Mesendoderm (in vitro differentiated cells): Measurements from ENCODE around the gene UBE2D3.

Experiments
- DNase-seq: peaks from one replicate; pipeline ENCODE4 v3.0.0; 2013
- H2AK5ac ChIP-seq: 2 replicates; pipeline ENCODE4 v1.6.1; 2013; ENCODE audit warnings: low read length, inconsistent platforms
- H2BK120ac ChIP-seq: 2 replicates; pipeline ENCODE4 v1.6.1; 2013; ENCODE audit warnings: low read depth, mild to moderate bottlenecking, low read length, moderate library complexity, mixed read lengths
- H2BK15ac ChIP-seq: replicated peaks from 2 replicates; pipeline ENCODE4 v1.6.1; 2013; ENCODE audit warnings: low read depth, mild to moderate bottlenecking, moderate library complexity
- H2BK5ac ChIP-seq: 2 replicates; pipeline ENCODE4 v1.6.1; 2013; ENCODE audit warnings: low read length, inconsistent platforms
- H3K18ac ChIP-seq: 2 replicates; pipeline ENCODE4 v1.6.1; 2013; ENCODE audit warnings: mild to moderate bottlenecking, low read length, mixed read lengths
- H3K23ac ChIP-seq: one replicate; pipeline ENCODE4 v1.6.1; 2013; ENCODE audit warnings: low read length
- H3K27ac ChIP-seq: 2 replicates; pipeline ENCODE4 v1.5.1; 2013; ENCODE audit warnings: low read depth, mild to moderate bottlenecking, inconsistent platforms, low read length, moderate library complexity
- H3K27me3 ChIP-seq: 2 replicates; pipeline ENCODE4 v1.6.1; 2013; ENCODE audit warnings: low read length, control low read depth, mild to moderate bottlenecking, inconsistent platforms; ENCODE audit not compliant: insufficient read depth, poor library complexity
- H3K36me3 ChIP-seq: 2 replicates; pipeline ENCODE4 v1.6.1; 2013; ENCODE audit warnings: low read length, inconsistent platforms; ENCODE audit not compliant: control insufficient read depth, insufficient read depth
- H3K4ac ChIP-seq: one replicate; pipeline ENCODE4 v1.6.1; 2013; ENCODE audit warnings: low read depth, mild to moderate bottlenecking, low read length, moderate library complexity
- H3K4me1 ChIP-seq: 2 replicates; pipeline ENCODE4 v1.6.1; 2013; ENCODE audit warnings: low read depth, low read length, inconsistent platforms; ENCODE audit not compliant: control insufficient read depth
- H3K4me2 ChIP-seq: 2 replicates; pipeline ENCODE4 v1.6.1; 2013; ENCODE audit warnings: low read length
- H3K4me3 ChIP-seq: 2 replicates; pipeline ENCODE4 v1.5.1; 2013; ENCODE audit warnings: mild to moderate bottlenecking, low read length
- H3K56ac ChIP-seq: one replicate; pipeline ENCODE4 v1.6.1; 2013; ENCODE audit warnings: low read length
- H3K79me1 ChIP-seq: 2 replicates; pipeline ENCODE4 v1.6.1; 2013; ENCODE audit warnings: low read length, inconsistent platforms
- H3K79me2 ChIP-seq: 2 replicates; pipeline ENCODE4 v1.6.1; 2013; ENCODE audit warnings: mild to moderate bottlenecking, low read length; ENCODE audit not compliant: control insufficient read depth, insufficient read depth
- H3K9ac ChIP-seq: 2 replicates; pipeline ENCODE4 v1.6.1; 2013; ENCODE audit warnings: low read length, inconsistent platforms
- H4K5ac ChIP-seq: one replicate; pipeline ENCODE4 v1.6.1; 2013; ENCODE audit warnings: low read length
- H4K8ac ChIP-seq: one replicate; pipeline ENCODE4 v1.6.1; 2013; ENCODE audit warnings: low read depth, mild to moderate bottlenecking, control low read depth, low read length, moderate library complexity
- WGBS: extraction: QIAGEN DNeasy Blood & Tissue Kit; methylation state at CpG from one replicate; pipeline ENCODE4 v1.1.7; 2013; ENCODE audit warnings: low lambda C conversion rate, missing lambda C conversion rate; ENCODE audit not compliant: insufficient coverage; ENCODE audit errors: extremely low coverage; 5-methylcytosine and 5-hydroxymethylcytosine counted together

The UBE2D3 gene

DNA sequence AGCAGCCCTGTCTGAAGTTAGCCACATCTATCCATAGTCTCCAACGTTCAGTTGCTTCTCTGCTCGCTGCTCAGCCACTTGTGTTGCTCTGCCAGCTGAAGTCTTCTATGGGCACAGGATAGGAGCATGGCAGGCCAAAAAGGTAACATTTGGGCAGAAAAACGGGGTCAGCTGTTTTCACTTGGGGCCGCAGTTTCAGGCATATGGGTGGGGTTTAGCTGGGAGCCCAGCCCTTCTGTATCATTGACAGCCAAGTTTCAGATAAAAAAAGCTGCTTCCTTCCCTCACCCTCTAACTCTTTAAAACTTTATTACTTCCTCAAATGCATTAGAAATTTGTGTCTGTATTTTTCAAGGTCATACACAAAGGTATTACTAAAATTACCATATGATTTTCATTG, 48.1 kb downstream of the UBE2D3 start:
- Histone ChIP-seq H3K23ac (no peak overlapping the region), H3K4me3 (no peak overlapping the region), H3K27ac (no peak overlapping the region), H3K56ac (no peak overlapping the region), H3K9ac (no peak overlapping the region), H3K27me3 (no peaks in the 10 kb centered on the region), H3K4me2 (no peak overlapping the region), H2BK120ac (no peak overlapping the region), H3K18ac (no peak overlapping the region), H3K36me3 (no peaks in the 10 kb centered on the region), H2BK15ac (no peak overlapping the region), H3K79me1 (no peaks in the 10 kb centered on the region), H3K4me1 (no peaks in the 10 kb centered on the region), H4K5ac (no peak overlapping the region), H3K4ac (no peak overlapping the region), H2BK5ac (no peak overlapping the region), H4K8ac (no peak overlapping the region), H2AK5ac (no peak overlapping the region), H3K79me2 (no peaks in the 10 kb centered on the region)
- no peak for DNase-seq
- no CpG with 5 or more reads among the region's 4 CpGs for WGBS

DNA sequence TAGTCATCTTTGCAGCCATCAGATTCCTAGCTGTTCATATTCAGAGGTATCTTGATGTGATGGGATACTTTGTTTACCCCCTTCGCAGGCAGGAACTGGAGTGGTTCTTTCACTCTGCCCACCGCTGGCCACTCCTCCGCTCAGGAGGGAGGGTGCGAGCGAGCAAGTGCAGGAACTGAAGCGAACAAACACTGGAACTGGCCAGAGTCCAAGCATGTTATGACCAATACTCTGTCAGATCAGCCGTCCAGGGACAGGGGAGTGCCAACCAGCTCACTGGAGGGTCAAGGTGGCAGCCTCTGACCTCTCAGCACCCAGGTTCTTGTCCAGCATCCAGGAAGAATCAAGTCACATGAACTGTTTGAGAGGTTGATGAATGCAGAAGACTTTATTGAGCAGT, 48.6 kb downstream of the UBE2D3 start:
- H4K5ac ChIP-seq = no peak overlapping the region
- H3K18ac ChIP-seq = no peak overlapping the region
- H3K27ac ChIP-seq = no peak overlapping the region
- no peak overlapping the region for H3K4ac ChIP-seq
- H3K79me2 ChIP-seq = no peaks in the 10 kb centered on the region
- H3K56ac ChIP-seq = no peak overlapping the region
- no peaks in the 10 kb centered on the region for H3K79me1 ChIP-seq
- DNase-seq = no peak
- H2BK120ac ChIP-seq = no peak overlapping the region
- H3K4me3 ChIP-seq = no peak overlapping the region
- no peaks in the 10 kb centered on the region for H3K27me3 ChIP-seq
- H2BK5ac ChIP-seq = no peak overlapping the region
- no peak overlapping the region for H3K23ac ChIP-seq
- H2AK5ac ChIP-seq = no peak overlapping the region
- no peak overlapping the region for H2BK15ac ChIP-seq
- WGBS = no CpG with 5 or more reads among the region's 7 CpGs
- no peak overlapping the region for H4K8ac ChIP-seq
- no peak overlapping the region for H3K4me2 ChIP-seq
- no peaks in the 10 kb centered on the region for H3K36me3 ChIP-seq
- H3K9ac ChIP-seq = no peak overlapping the region
- H3K4me1 ChIP-seq = no peaks in the 10 kb centered on the region

DNA sequence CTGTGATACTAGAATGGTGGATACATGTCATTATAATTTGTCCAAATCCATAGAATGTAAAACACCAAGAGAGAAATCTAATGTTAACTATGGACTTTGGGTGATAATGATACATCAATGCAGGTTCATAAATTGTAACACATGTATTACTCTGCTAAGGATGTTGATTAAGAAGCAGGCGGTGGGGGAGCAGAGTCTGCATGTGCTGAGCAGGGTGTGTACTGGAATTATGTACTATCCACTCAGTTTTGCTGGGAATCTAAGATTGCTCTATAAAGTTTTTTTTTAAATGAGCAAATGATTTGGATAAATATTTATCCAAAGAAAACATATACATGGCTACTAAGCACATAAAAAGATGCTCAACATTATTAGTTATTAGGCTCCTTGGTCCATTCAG, 51.5 kb downstream of the UBE2D3 start:
- H3K79me2 ChIP-seq = no peaks in the 10 kb centered on the region
- H2BK15ac ChIP-seq = no peak overlapping the region
- H4K8ac ChIP-seq = no peak overlapping the region
- H3K56ac ChIP-seq = no peak overlapping the region
- WGBS = no CpG with 5 or more reads among the region's 1 CpG
- no peak overlapping the region for H2BK5ac ChIP-seq
- H3K79me1 ChIP-seq = no peaks in the 10 kb centered on the region
- no peaks in the 10 kb centered on the region for H3K27me3 ChIP-seq
- H3K23ac ChIP-seq = no peak overlapping the region
- H3K9ac ChIP-seq = no peak overlapping the region
- H3K18ac ChIP-seq = no peak overlapping the region
- no peak overlapping the region for H2AK5ac ChIP-seq
- H2BK120ac ChIP-seq = no peak overlapping the region
- H3K4me1 ChIP-seq = no peaks in the 10 kb centered on the region
- no peaks in the 10 kb centered on the region for H3K36me3 ChIP-seq
- H4K5ac ChIP-seq = no peak overlapping the region
- no peak overlapping the region for H3K4me3 ChIP-seq
- no peak overlapping the region for H3K4me2 ChIP-seq
- no peak overlapping the region for H3K4ac ChIP-seq
- no peak for DNase-seq
- no peak overlapping the region for H3K27ac ChIP-seq

DNA sequence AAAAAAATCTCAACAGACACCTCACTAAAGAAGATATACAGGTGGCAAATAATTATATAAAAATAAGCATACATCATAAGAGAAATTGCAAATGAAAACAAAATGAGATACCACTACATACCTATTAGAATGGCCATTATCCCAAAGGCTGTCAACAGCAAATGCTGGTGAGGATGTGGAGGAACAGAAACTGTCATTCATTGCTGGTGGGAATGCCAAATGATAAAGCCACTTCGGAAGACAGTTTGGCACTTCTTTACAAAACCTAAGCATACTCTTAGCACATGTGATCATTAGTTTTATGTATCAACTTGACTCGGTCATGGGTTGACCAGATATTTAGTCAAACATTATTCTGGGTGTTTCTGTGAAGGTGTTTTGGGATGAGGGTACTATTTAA, 53.1 kb downstream of the UBE2D3 start:
- no CpG with 5 or more reads among the region's 2 CpGs for WGBS

DNA sequence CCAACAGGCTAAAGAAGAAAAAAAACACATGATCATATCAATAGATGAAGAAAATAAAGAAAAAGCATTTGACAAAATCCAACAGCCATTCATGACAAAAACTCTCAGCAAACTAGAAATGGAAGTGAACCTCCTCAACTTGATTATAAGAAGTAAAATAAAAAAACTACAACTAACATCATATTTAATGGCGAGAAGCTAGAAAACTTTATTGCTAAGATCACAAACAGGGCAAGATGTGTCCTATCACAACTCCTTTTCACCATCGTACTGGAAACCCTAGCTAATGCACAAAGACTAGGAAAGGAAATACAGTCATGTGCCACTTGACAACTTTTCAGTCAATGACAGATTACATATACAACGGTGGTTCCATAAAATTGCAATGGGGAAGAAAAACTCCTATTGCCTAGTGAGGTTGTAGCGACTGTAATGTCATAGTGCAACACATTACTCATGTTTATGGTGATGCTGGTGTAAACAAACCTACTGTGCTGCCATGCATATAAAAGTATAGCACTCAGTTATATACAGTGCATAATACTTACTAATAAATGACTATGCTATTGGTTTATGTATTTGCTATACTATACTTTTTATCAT, 54.5 kb downstream of the UBE2D3 start:
- Histone ChIP-seq H3K4ac (no peak overlapping the region), H3K36me3 (no peaks in the 10 kb centered on the region), H2AK5ac (no peak overlapping the region), H3K23ac (no peak overlapping the region), H4K5ac (no peak overlapping the region), H3K9ac (no peak overlapping the region), H3K79me1 (no peaks in the 10 kb centered on the region), H3K4me1 (no peaks in the 10 kb centered on the region), H3K79me2 (no peaks in the 10 kb centered on the region), H3K4me2 (no peak overlapping the region), H3K18ac (no peak overlapping the region), H2BK5ac (no peak overlapping the region), H3K4me3 (no peak overlapping the region), H2BK120ac (no peak overlapping the region), H3K56ac (no peak overlapping the region), H3K27ac (no peak overlapping the region), H2BK15ac (no peak overlapping the region), H3K27me3 (no peaks in the 10 kb centered on the region), H4K8ac (no peak overlapping the region)
- no CpG with 5 or more reads among the region's 4 CpGs for whole genome bisulfite sequencing
- DNase-seq = no peak

More for the DNA sequence above, 53.1 kb downstream of the UBE2D3 start:
- no peak overlapping the region for H2AK5ac ChIP-seq
- H3K9ac ChIP-seq = no peak overlapping the region
- H3K23ac ChIP-seq = no peak overlapping the region
- DNase-seq = no peak
- no peak overlapping the region for H4K8ac ChIP-seq
- H2BK15ac ChIP-seq = no peak overlapping the region
- no peak overlapping the region for H3K18ac ChIP-seq
- H3K27me3 ChIP-seq = no peaks in the 10 kb centered on the region
- no peak overlapping the region for H4K5ac ChIP-seq
- no peaks in the 10 kb centered on the region for H3K36me3 ChIP-seq
- no peak overlapping the region for H2BK120ac ChIP-seq
- no peaks in the 10 kb centered on the region for H3K4me1 ChIP-seq
- H3K56ac ChIP-seq = no peak overlapping the region
- H3K4me2 ChIP-seq = no peak overlapping the region
- H3K4me3 ChIP-seq = no peak overlapping the region
- no peak overlapping the region for H2BK5ac ChIP-seq
- H3K4ac ChIP-seq = no peak overlapping the region
- H3K27ac ChIP-seq = no peak overlapping the region
- H3K79me2 ChIP-seq = no peaks in the 10 kb centered on the region
- H3K79me1 ChIP-seq = no peaks in the 10 kb centered on the region

DNA sequence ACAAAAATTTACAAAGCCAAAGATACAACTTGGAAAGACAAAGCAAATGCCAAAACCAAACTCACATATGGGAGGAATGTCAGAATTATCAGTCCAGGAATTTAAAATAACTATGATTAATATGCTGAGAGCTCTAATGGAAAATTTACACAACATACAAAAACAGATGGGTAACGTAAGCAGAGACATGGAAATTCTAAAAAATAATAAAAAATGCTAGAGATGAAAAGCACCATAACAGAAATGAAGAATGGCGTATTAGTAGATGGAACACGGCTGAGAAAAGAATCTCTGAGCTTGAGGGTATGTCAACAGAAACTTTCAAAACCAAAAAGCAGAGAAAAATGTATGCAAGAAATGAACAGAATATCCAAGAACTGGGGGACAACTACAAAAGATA, 62.5 kb downstream of the UBE2D3 start:
- no peak overlapping the region for H3K27ac ChIP-seq
- no peak overlapping the region for H2BK15ac ChIP-seq
- H3K27me3 ChIP-seq = no peaks in the 10 kb centered on the region
- no peaks in the 10 kb centered on the region for H3K79me2 ChIP-seq
- H4K8ac ChIP-seq = no peak overlapping the region
- no peak overlapping the region for H3K4ac ChIP-seq
- no peaks in the 10 kb centered on the region for H3K4me1 ChIP-seq
- H3K4me3 ChIP-seq = no peak overlapping the region
- DNase-seq = no peak
- no peak overlapping the region for H4K5ac ChIP-seq
- peaks cover 2% of the 10 kb centered on the region for H3K79me1 ChIP-seq
- WGBS = no CpG with 5 or more reads among the region's 3 CpGs
- no peak overlapping the region for H3K4me2 ChIP-seq
- no peak overlapping the region for H2AK5ac ChIP-seq
- no peaks in the 10 kb centered on the region for H3K36me3 ChIP-seq
- H2BK120ac ChIP-seq = no peak overlapping the region
- no peak overlapping the region for H3K23ac ChIP-seq
- H3K56ac ChIP-seq = no peak overlapping the region
- H3K18ac ChIP-seq = no peak overlapping the region
- no peak overlapping the region for H3K9ac ChIP-seq
- H2BK5ac ChIP-seq = no peak overlapping the region
